ENCODE measurements around the gene KLF9. TPM values are rescaled to one million over a fixed set of nuclear protein-coding genes. Genes with fewer than 3 reads are reported as not detected.

The KLF9 gene
- total RNA-seq, 3 donors from 2014 or later (not counting 1 experiment from before 2014, with no cell fraction given): 47.7 to 79.3 (median 51.2) TPM

DNA sequence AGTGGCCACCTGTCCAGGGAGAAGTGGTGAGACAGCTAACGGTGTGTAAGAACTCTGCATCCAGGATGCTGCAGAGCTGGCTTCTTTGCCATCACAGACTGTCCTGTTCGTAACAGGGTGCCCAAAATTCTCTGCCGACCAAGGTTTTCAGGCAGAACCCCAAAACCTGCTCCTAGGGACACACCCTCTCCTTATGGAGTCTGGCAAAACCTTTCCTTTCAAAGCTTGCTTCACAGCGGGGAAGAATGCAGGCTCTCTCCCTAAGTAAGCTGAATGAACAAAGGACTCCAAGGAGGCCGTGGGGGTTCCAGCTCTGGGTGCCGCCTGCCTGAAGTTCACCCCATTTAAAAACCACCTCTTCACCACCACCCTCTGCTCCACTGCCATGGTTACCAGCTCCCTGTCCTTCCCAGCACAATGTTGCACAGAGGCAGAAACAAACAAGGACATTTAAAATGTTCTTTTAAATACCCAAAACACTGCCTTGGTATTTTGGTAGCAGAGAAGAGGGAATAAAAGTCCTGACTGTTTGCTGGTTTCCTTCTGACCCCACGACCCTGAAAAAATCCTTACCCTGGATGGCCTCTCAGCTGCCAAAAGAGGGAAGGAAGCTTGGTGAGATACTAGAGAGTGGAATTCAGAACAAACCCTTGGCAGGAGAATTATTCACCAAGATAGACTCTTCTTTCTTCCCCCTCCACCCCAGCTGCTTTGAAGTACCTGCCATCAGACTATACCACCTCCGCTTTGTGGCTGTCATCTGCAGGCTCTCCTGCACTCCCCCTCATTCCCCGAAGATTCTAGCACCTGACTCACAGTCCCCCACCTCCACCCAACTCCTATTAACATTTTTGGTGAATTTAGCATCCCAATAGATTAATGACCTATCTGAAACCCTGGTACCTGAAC, 7.1 kb upstream of the KLF9 start:
- Mint-ChIP-seq H3K27me3 (ENCODE audit: low read depth in 2 of 2) (no peaks in the 10 kb centered on the region), H3K4me3 (peak overlapping the region; percentile 97), H3K9me3 (no peaks in the 10 kb centered on the region), H3K36me3 (no peaks in the 10 kb centered on the region), H3K27ac (peak overlapping the region; percentile 96 to 97), H3K4me1 (peaks cover 28 to 42% of the 10 kb centered on the region in 2 donors)
- no peaks in the 10 kb centered on the region for H3K9me3 ChIP-seq (ENCODE audit: control insufficient read depth, insufficient read depth, low read length)
- H3K27me3 ChIP-seq (ENCODE audit: control insufficient read depth, insufficient read depth, low read length): no peaks in the 10 kb centered on the region
- H3K4me1 ChIP-seq (ENCODE audit: control insufficient read depth, insufficient read depth, low read length): peaks cover 36% of the 10 kb centered on the region
- ATAC-seq (no peak), DNase-seq (peak in 1 of 2 donors; percentile 72)
- TF ChIP-seq, protein P1, sequence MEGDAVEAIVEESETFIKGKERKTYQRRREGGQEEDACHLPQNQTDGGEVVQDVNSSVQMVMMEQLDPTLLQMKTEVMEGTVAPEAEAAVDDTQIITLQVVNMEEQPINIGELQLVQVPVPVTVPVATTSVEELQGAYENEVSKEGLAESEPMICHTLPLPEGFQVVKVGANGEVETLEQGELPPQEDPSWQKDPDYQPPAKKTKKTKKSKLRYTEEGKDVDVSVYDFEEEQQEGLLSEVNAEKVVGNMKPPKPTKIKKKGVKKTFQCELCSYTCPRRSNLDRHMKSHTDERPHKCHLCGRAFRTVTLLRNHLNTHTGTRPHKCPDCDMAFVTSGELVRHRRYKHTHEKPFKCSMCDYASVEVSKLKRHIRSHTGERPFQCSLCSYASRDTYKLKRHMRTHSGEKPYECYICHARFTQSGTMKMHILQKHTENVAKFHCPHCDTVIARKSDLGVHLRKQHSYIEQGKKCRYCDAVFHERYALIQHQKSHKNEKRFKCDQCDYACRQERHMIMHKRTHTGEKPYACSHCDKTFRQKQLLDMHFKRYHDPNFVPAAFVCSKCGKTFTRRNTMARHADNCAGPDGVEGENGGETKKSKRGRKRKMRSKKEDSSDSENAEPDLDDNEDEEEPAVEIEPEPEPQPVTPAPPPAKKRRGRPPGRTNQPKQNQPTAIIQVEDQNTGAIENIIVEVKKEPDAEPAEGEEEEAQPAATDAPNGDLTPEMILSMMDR (IDR thresholded peaks at IDR 0.05): no peak
- no peak overlapping the region for H3K4me3 ChIP-seq (ENCODE audit: low read length)
- 35% methylated on average over 8 of the region's 9 CpGs for WGBS (ENCODE audit: insufficient coverage)
- H3K27ac ChIP-seq (ENCODE audit: low read length): peak overlapping the region; percentile 84
- H3K36me3 ChIP-seq (ENCODE audit: control insufficient read depth, insufficient read depth, low read length): no peaks in the 10 kb centered on the region
- intact Hi-C loops (cut with micrococcal nuclease): no loop called here

DNA sequence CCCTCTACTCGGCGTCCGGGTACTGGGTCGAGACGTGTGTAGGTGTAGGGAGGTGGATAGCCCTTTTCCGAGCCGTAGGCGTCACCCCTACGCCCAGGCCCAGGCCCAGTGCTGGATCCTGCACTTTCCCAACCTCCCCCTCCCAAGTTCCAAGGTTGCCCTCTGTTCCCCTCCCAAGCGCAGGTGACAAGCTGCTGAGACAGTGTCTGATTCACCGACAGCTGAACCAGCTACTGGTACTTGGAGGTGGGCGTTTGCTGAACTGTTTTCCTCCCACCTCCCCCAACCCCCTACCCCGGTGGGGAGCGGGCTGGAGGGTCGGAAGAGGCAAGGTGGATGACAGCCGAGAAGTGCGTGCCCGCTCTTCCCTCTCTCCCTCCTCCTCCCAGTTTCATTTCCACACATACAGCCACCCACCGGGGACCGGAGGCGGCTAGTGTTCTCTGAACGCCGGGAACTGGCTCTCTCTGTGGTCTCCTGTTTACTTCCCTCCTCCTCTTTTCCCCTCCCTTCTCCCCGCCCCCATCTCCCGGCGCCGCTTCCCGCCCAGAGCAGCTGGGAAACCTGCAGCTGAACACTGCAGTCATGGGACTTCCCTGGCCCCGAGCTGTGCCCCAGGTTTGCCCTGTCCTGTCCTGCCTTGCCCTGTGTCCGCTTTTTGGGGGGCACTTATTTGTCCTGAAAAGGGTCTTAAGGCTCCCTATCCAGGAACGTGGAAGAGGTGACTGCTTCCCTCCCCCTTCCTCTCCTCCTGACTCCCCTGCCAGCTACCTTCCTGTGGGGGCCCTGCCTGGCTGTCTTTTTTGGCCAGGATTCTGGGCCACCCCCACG, 6.2 kb upstream of the KLF9 start:
- TF ChIP-seq, protein P1 (IDR thresholded peaks at IDR 0.05): no peak
- Mint-ChIP-seq H3K27ac (peak overlapping the region; percentile 96 to 97), H3K4me1 (peaks cover 28 to 42% of the 10 kb centered on the region in 2 donors), H3K36me3 (no peaks in the 10 kb centered on the region), H3K9me3 (no peaks in the 10 kb centered on the region), H3K27me3 (ENCODE audit: low read depth in 2 of 2) (no peaks in the 10 kb centered on the region), H3K4me3 (peak overlapping the region; percentile 97)
- Histone ChIP-seq H3K4me1 (ENCODE audit: control insufficient read depth, insufficient read depth, low read length) (peaks cover 36% of the 10 kb centered on the region), H3K4me3 (ENCODE audit: low read length) (peak overlapping the region; percentile 53), H3K36me3 (ENCODE audit: control insufficient read depth, insufficient read depth, low read length) (no peaks in the 10 kb centered on the region), H3K27me3 (ENCODE audit: control insufficient read depth, insufficient read depth, low read length) (no peaks in the 10 kb centered on the region), H3K9me3 (ENCODE audit: control insufficient read depth, insufficient read depth, low read length) (no peaks in the 10 kb centered on the region), H3K27ac (ENCODE audit: low read length) (peak overlapping the region; percentile 84)
- no peak for ATAC-seq
- intact Hi-C loops (cut with micrococcal nuclease): loop anchor here (1.0 kb wide), 2 partner anchors 22 to 64 kb away; no protein-coding TSS in a partner anchor
- DNase-seq: peak; percentile 42 to 63
- 4% methylated on average over 22 of the region's 32 CpGs for WGBS (ENCODE audit: insufficient coverage)

DNA sequence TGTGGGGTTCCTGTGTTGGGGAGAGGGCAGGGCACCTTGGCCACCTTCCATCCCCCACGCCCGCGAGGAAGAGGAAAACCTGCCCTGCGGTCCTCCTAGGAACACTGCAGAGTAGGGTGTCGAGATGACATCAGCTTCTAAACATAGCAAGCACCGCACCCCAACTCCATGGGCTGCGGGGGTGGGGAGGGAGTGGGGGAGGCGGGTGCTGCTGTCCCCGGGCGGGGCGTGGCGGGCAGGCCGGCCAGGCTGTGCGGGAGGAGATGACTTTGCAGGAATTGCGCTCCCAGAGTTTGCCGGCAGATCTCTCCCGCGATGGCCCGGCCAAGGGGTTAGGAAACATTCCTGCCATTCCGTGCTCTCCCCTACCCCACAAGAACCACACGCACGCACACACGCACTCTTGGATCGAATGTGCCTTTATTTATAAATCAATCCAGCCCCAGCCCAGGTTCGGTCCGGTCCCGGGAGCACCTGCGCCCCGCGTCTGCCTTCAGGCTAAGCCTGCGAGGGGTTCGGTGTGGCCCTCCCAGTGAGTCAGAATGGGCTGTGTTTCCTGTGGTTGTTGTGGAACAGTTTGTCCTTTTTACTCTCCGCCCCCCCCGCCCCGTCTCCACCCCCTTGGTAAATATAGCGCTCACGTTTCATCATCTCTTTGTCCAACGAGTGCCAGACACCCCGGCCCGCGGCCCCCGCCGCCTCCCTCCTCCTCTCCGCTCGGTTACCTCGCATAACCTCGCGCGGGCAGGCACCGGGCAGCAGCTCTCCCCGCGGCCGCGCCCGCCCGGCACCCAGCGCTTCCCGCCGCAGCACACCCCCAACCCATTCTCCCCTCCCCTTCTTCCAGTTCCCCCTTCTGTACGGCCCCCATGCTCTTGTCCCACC, 5.3 kb upstream of the KLF9 start:
- ATAC-seq (peak; percentile 60 to 79 (median 72)), DNase-seq (peak; percentile 86 to 91)
- Mint-ChIP-seq H3K9me3 (no peaks in the 10 kb centered on the region), H3K4me1 (peaks cover 29 to 44% of the 10 kb centered on the region in 2 donors), H3K4me3 (peak overlapping the region; percentile 97), H3K36me3 (no peaks in the 10 kb centered on the region), H3K27me3 (ENCODE audit: low read depth in 2 of 2) (no peaks in the 10 kb centered on the region), H3K27ac (peak overlapping the region; percentile 96 to 97)
- H3K4me1 ChIP-seq (ENCODE audit: control insufficient read depth, insufficient read depth, low read length): peaks cover 36% of the 10 kb centered on the region
- peak overlapping the region; percentile 72 for H3K4me3 ChIP-seq (ENCODE audit: low read length)
- TF ChIP-seq, protein P1 (IDR thresholded peaks at IDR 0.05): no peak
- intact Hi-C loops (cut with micrococcal nuclease): loop anchor here (1.0 to 10.0 kb wide), 6 partner anchors 21 to 1945 kb away; partner anchors contain the start of genes SMC5 and ZFAND5
- H3K27ac ChIP-seq (ENCODE audit: low read length): peak overlapping the region; percentile 98
- H3K9me3 ChIP-seq (ENCODE audit: control insufficient read depth, insufficient read depth, low read length): no peaks in the 10 kb centered on the region
- no peaks in the 10 kb centered on the region for H3K36me3 ChIP-seq (ENCODE audit: control insufficient read depth, insufficient read depth, low read length)
- no peaks in the 10 kb centered on the region for H3K27me3 ChIP-seq (ENCODE audit: control insufficient read depth, insufficient read depth, low read length)
- under 1% methylated on average over 52 of the region's 60 CpGs for WGBS (ENCODE audit: insufficient coverage)

All from natural killer cell (primary cell).